ENCODE data around the gene RPS15.

- TF ChIP-seq CBFB (IDR thresholded peaks at IDR 0.05; ENCODE audit: low read depth) (no peak), POLR2A (IDR thresholded peaks at IDR 0.05; ENCODE audit: low read depth, low read length) (no peak), CTCF (IDR thresholded peaks at IDR 0.05 in 2 of 3, conservative IDR thresholded peaks at IDR 0.05 in 1 of 3; ENCODE audit: control insufficient read depth in 2 of 3, extremely low read depth in 1 of 3, insufficient read depth in 1 of 3, low read depth in 3 of 3, low read length in 3 of 3) (no peak), DPF2 (IDR thresholded peaks at IDR 0.05) (no peak), PBX3 (IDR thresholded peaks at IDR 0.05; ENCODE audit: insufficient replicate concordance, low read depth, low read length) (no peak), SUZ12 (IDR thresholded peaks at IDR 0.05; ENCODE audit: unreplicated experiment) (no peak), CEBPB (IDR thresholded peaks at IDR 0.05; ENCODE audit: borderline replicate concordance in 1 of 2, low read depth in 2 of 2, low read length in 2 of 2) (no peak), RAD21 (IDR thresholded peaks at IDR 0.05; ENCODE audit: insufficient read depth, low read depth, low read length) (no peak), MYC (IDR thresholded peaks at IDR 0.05; ENCODE audit: insufficient read depth, insufficient read length, insufficient replicate concordance, low read length, severe bottlenecking) (no peak), CHD4 (IDR thresholded peaks at IDR 0.05) (no peak), MEF2A (IDR thresholded peaks at IDR 0.05; ENCODE audit: insufficient read depth, low read depth, low read length) (no peak)
Observed at GRCh38 chr19:1434577-1435060, 3.6 kb upstream of the RPS15 start.
